HepG2 (cell line): ENCODE measurements around the gene SLC35A3. TPM values are rescaled to one million over a fixed set of nuclear protein-coding genes. Genes with fewer than 3 reads are reported as not detected.
A peak's percentile ranks its signal among the peaks of the same experiment; 100 is the strongest.

Source experiments
- DMAP1 ChIP-seq: IDR thresholded peaks from 2 replicates; pipeline ENCODE4 v1.6.1; 2016
- MTF1 ChIP-seq: sonication (generic); formaldehyde crosslinking; IDR thresholded peaks from 2 replicates; pipeline ENCODE4 v1.5.0; 2020; ENCODE audit warnings: missing genetic modification reagents
- NBN ChIP-seq: fragments of 450-650 bp; conservative IDR thresholded peaks from 2 replicates; pipeline ENCODE4 v1.6.1; 2017
- SCMH1 ChIP-seq: sonication (generic); formaldehyde crosslinking; IDR thresholded peaks from 2 replicates; pipeline ENCODE4 v1.9.0; 2021; ENCODE audit warnings: missing genetic modification reagents, mild to moderate bottlenecking, borderline replicate concordance
- TBP ChIP-seq: sonication (generic); formaldehyde crosslinking; IDR thresholded peaks from 2 replicates; pipeline ENCODE4 v1.5.0; 2020; ENCODE audit warnings: missing genetic modification reagents
- TCF7L2 ChIP-seq: IDR thresholded peaks from 2 replicates; pipeline ENCODE4 v1.6.1; 2011; ENCODE audit warnings: mild to moderate bottlenecking, low read depth, low read length, moderate library complexity
- TP53 ChIP-seq: sonication (generic); formaldehyde crosslinking; conservative IDR thresholded peaks from 2 replicates; pipeline ENCODE4 v1.4.0; 2020; ENCODE audit warnings: missing genetic modification reagents
- ZNF17 ChIP-seq: sonication (generic); formaldehyde crosslinking; IDR thresholded peaks from 2 replicates; pipeline ENCODE4 v1.5.0; 2020; ENCODE audit warnings: mild to moderate bottlenecking, missing genetic modification reagents
- ZNF180 ChIP-seq: sonication (generic); formaldehyde crosslinking; IDR thresholded peaks from 2 replicates; pipeline ENCODE4 v1.4.0; 2020; ENCODE audit warnings: low read depth, missing genetic modification reagents, borderline replicate concordance
- ZNF773 ChIP-seq: sonication (generic); formaldehyde crosslinking; IDR thresholded peaks from 2 replicates; pipeline ENCODE4 v1.4.0; 2020; ENCODE audit warnings: missing genetic modification reagents, borderline replicate concordance
- polyA plus RNA-seq, 8 experiments: library from polyadenylated mRNA; depleted of rRNA in 3 of 8; stranded (reverse) in 7 of 8; unstranded in 1 of 8; fragments of >200 nt; fragmentation: Illumina TruSeq in 4 of 8; extraction: Trizol in 4 of 8; gene quantifications; 2 replicates each; pipeline versions ENCODE4 v1.2.1 to v1.2.3, GENCODE V29; 2011 to 2016; ENCODE audit warnings: low read depth in 4 of 8, missing spikeins in 1 of 8, mixed read lengths in 1 of 8; ENCODE audit not compliant: insufficient read depth in 1 of 8
- total RNA-seq, 5 experiments: library from RNA; depleted of rRNA; stranded (reverse); fragments of >200 nt; fragmentation: Illumina TruSeq; extraction: Trizol; gene quantifications; 2 replicates each; pipeline ENCODE4 v1.2.3, GENCODE V29; 2016; ENCODE audit warnings: low read depth in 1 of 5
- TF ChIP-seq, protein P1 (sequence below): IDR thresholded peaks from 2 replicates; pipeline ENCODE4 v1.4.0; 2020; ENCODE audit warnings: mild to moderate bottlenecking, missing genetic modification reagents
- TF ChIP-seq, protein P2 (sequence below): sonication (generic); formaldehyde crosslinking; IDR thresholded peaks from 2 replicates; pipeline ENCODE4 v1.4.0; 2020; ENCODE audit warnings: mild to moderate bottlenecking, missing genetic modification reagents
- TF ChIP-seq, protein P3 (sequence below): sonication (generic); formaldehyde crosslinking; IDR thresholded peaks from 2 replicates; pipeline ENCODE4 v1.5.0; 2020; ENCODE audit warnings: missing genetic modification reagents
- TF ChIP-seq, protein P4 (sequence below): sonication (generic); formaldehyde crosslinking; IDR thresholded peaks from 2 replicates; pipeline ENCODE4 v1.9.0; 2021; ENCODE audit warnings: missing genetic modification reagents, mild to moderate bottlenecking, borderline replicate concordance
- TF ChIP-seq, protein P5 (sequence below): sonication (generic); formaldehyde crosslinking; IDR thresholded peaks from 2 replicates; pipeline ENCODE4 v1.9.0; 2021; ENCODE audit warnings: mild to moderate bottlenecking, missing genetic modification reagents

The SLC35A3 gene
- total and polyA plus RNA-seq, 2 of the 13 experiments (the other 11 are each of a cell fraction or from before 2014, with no cell fraction given) = 11.2 to 24.9 TPM

DNA sequence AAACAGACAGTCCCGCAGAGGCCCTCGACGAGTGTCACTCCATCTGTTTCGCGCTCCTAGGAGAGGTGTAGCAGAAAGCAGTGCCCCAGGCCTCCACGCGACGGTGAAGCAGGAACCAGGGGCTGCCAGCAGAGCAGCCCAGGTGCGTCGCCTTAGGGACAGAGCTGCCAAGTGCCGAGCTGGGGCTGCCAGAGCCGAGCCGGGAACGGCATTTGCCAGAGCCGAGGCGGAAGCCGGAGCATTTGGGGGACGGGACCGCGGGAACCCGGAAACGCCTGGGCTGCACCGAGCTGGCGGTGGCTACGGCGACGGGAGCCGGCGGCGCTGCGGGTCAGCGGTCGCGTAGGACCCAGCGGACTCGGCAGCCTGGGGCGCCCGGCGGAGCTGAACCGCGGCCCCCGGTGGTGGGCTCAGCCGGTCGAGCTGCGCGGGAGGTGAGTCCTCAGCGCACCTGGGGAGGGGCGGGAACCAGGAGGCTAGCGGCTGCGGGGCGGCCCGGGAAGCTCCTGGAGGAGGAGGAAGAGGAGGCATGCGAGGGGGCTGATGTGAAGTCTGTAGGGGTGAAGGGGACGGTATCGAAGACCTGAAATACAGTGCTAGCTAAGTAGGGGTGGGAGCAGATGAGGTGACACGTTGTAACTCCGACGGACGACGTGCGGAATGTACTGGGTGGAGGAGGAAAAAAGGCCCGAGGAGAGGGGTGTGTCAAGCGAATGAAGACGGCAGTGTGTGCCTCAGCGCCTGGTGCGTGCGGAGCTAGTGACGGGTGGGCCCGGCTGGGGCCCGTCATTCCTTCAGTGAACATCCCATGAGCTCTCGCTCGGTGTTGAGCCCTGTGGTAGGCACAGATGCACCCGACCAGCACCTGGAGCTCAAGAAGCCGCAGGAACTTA lies at the start of gene SLC35A3 (continued):
- TF ChIP-seq, protein P1, sequence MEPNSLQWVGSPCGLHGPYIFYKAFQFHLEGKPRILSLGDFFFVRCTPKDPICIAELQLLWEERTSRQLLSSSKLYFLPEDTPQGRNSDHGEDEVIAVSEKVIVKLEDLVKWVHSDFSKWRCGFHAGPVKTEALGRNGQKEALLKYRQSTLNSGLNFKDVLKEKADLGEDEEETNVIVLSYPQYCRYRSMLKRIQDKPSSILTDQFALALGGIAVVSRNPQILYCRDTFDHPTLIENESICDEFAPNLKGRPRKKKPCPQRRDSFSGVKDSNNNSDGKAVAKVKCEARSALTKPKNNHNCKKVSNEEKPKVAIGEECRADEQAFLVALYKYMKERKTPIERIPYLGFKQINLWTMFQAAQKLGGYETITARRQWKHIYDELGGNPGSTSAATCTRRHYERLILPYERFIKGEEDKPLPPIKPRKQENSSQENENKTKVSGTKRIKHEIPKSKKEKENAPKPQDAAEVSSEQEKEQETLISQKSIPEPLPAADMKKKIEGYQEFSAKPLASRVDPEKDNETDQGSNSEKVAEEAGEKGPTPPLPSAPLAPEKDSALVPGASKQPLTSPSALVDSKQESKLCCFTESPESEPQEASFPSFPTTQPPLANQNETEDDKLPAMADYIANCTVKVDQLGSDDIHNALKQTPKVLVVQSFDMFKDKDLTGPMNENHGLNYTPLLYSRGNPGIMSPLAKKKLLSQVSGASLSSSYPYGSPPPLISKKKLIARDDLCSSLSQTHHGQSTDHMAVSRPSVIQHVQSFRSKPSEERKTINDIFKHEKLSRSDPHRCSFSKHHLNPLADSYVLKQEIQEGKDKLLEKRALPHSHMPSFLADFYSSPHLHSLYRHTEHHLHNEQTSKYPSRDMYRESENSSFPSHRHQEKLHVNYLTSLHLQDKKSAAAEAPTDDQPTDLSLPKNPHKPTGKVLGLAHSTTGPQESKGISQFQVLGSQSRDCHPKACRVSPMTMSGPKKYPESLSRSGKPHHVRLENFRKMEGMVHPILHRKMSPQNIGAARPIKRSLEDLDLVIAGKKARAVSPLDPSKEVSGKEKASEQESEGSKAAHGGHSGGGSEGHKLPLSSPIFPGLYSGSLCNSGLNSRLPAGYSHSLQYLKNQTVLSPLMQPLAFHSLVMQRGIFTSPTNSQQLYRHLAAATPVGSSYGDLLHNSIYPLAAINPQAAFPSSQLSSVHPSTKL (CRISPR knock-in tag) = peak; percentile 84
- TF ChIP-seq ZNF180 (peak; percentile 65; the same call in 1 of the 2 replicates), DMAP1 (CRISPR knock-in tag) (peak; percentile 92), TCF7L2 (no peak), ZNF773 (CRISPR knock-in tag) (peak; percentile 89; the same call in 1 of the 2 replicates), TBP (CRISPR knock-in tag) (no peak), NBN (no peak), TP53 (CRISPR knock-in tag) (peak; percentile 95; the same call in 1 of the 2 replicates), ZNF17 (no peak), SCMH1 (CRISPR knock-in tag) (no peak), MTF1 (CRISPR knock-in tag) (peak; percentile 83; the same call in 1 of the 2 replicates)
- TF ChIP-seq, protein P2, sequence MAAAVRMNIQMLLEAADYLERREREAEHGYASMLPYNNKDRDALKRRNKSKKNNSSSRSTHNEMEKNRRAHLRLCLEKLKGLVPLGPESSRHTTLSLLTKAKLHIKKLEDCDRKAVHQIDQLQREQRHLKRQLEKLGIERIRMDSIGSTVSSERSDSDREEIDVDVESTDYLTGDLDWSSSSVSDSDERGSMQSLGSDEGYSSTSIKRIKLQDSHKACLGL = peak; percentile 98
- TF ChIP-seq, protein P3, sequence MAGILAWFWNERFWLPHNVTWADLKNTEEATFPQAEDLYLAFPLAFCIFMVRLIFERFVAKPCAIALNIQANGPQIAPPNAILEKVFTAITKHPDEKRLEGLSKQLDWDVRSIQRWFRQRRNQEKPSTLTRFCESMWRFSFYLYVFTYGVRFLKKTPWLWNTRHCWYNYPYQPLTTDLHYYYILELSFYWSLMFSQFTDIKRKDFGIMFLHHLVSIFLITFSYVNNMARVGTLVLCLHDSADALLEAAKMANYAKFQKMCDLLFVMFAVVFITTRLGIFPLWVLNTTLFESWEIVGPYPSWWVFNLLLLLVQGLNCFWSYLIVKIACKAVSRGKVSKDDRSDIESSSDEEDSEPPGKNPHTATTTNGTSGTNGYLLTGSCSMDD (CRISPR knock-in tag) = no peak
- TF ChIP-seq, protein P4, sequence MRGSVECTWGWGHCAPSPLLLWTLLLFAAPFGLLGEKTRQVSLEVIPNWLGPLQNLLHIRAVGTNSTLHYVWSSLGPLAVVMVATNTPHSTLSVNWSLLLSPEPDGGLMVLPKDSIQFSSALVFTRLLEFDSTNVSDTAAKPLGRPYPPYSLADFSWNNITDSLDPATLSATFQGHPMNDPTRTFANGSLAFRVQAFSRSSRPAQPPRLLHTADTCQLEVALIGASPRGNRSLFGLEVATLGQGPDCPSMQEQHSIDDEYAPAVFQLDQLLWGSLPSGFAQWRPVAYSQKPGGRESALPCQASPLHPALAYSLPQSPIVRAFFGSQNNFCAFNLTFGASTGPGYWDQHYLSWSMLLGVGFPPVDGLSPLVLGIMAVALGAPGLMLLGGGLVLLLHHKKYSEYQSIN (CRISPR knock-in tag) = no peak
- TF ChIP-seq, protein P5, sequence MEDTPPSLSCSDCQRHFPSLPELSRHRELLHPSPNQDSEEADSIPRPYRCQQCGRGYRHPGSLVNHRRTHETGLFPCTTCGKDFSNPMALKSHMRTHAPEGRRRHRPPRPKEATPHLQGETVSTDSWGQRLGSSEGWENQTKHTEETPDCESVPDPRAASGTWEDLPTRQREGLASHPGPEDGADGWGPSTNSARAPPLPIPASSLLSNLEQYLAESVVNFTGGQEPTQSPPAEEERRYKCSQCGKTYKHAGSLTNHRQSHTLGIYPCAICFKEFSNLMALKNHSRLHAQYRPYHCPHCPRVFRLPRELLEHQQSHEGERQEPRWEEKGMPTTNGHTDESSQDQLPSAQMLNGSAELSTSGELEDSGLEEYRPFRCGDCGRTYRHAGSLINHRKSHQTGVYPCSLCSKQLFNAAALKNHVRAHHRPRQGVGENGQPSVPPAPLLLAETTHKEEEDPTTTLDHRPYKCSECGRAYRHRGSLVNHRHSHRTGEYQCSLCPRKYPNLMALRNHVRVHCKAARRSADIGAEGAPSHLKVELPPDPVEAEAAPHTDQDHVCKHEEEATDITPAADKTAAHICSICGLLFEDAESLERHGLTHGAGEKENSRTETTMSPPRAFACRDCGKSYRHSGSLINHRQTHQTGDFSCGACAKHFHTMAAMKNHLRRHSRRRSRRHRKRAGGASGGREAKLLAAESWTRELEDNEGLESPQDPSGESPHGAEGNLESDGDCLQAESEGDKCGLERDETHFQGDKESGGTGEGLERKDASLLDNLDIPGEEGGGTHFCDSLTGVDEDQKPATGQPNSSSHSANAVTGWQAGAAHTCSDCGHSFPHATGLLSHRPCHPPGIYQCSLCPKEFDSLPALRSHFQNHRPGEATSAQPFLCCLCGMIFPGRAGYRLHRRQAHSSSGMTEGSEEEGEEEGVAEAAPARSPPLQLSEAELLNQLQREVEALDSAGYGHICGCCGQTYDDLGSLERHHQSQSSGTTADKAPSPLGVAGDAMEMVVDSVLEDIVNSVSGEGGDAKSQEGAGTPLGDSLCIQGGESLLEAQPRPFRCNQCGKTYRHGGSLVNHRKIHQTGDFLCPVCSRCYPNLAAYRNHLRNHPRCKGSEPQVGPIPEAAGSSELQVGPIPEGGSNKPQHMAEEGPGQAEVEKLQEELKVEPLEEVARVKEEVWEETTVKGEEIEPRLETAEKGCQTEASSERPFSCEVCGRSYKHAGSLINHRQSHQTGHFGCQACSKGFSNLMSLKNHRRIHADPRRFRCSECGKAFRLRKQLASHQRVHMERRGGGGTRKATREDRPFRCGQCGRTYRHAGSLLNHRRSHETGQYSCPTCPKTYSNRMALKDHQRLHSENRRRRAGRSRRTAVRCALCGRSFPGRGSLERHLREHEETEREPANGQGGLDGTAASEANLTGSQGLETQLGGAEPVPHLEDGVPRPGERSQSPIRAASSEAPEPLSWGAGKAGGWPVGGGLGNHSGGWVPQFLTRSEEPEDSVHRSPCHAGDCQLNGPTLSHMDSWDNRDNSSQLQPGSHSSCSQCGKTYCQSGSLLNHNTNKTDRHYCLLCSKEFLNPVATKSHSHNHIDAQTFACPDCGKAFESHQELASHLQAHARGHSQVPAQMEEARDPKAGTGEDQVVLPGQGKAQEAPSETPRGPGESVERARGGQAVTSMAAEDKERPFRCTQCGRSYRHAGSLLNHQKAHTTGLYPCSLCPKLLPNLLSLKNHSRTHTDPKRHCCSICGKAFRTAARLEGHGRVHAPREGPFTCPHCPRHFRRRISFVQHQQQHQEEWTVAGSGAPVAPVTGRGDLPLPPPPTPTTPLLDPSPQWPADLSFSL (CRISPR knock-in tag) = peak; percentile 4; the same call in 1 of the 2 replicates
